NCI-H1092 treated with DMSO at 0.1 percent for 48 hours (cell line): Measurements from ENCODE around the gene GADD45A.
"Not testable (repeated sequence)": the region's sequence is repeated elsewhere in the genome, so short reads cannot be mapped to it uniquely, and the experiment has no call there.

Source experiments
- DNase-seq: peaks from one replicate; lab custom pipeline; 2025; lab: John Stamatoyannopoulos, UW

GADD45A gene, protein sequence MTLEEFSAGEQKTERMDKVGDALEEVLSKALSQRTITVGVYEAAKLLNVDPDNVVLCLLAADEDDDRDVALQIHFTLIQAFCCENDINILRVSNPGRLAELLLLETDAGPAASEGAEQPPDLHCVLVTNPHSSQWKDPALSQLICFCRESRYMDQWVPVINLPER

DNA sequence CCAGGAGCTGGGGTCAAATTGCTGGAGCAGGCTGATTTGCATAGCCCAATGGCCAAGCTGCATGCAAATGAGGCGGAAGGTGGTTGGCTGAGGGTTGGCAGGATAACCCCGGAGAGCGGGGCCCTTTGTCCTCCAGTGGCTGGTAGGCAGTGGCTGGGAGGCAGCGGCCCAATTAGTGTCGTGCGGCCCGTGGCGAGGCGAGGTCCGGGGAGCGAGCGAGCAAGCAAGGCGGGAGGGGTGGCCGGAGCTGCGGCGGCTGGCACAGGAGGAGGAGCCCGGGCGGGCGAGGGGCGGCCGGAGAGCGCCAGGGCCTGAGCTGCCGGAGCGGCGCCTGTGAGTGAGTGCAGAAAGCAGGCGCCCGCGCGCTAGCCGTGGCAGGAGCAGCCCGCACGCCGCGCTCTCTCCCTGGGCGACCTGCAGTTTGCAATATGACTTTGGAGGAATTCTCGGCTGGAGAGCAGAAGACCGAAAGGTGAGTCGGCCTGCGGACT is at the start of gene GADD45A:
Gene GADD45A, plus strand, starts transcription at position 135 of the 491 bp plus-strand sequence. Its CDS starts 294 bp downstream, at position 429.
- DNase-seq = peak; percentile 97

DNA sequence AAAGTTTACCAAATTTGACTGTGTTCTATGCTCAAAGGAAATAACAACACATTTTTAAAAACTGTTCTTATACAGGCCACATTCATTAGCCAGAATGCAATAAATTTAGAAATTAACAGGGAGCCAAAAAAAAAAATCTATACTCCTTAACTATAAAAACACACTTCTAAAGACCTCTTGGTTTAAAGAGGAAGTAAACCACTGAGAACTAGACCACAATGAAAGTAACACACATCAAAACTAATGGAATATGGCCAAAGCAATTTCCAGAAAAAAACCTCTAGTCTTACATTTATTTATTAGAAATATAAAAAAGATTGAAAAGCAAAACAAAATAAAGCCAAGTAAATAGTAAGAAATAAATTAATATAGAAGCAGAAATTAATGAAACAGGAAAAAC is 48.9 kb upstream of the GADD45A start:
- no peak for DNase-seq

DNA sequence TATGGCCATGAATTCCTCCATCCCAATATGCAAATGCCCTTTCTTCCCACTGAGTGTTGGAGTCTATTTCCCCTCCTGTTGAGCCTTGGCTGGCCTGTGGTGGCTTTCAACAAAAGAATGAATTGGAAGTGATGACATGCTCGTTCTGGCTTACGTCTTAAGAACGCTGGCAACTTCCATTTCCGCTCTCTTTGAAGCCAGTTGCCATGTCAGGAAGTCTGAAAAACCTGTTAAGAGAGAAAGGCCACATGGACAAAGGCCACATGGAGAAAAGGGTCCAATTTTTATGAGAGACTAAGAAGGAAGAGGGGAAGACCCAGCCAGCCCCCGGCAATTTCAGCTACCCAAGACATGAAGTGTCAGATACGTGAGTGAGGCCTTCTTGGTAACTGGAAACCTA is 45.6 kb upstream of the GADD45A start:
- no peak for DNase-seq

DNA sequence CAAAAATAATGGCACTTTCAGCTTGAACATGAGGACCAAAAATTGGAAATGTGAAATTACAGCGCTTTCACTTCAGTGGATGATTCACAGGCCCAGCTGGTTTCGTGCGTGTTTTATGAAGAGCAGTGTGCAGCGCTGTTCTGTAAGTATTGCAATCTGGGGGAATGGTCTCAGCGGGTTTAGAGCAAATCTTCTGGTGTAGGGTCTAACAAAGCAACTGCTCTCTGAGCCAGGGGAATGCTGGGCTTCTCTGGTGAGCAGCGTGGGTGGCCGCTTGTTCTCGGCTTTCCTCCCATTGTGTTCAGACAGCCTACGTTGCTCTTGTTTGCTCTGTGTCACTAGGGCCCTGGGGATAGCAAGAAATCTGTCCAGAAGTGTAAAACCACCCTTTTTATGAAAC is 42.4 kb upstream of the GADD45A start:
- no peak for DNase-seq

GRCh38 chr1:67644566-67644965 is 40.4 kb upstream of the GADD45A start:
- no peak for DNase-seq

GRCh38 chr1:67645495-67646144 is 39.4 kb upstream of the GADD45A start:
- DNase-seq = peak; percentile 48

GRCh38 chr1:67646145-67647035 is 38.6 kb upstream of the GADD45A start:
- DNase-seq = peak; percentile 84

- DNase-seq = peak; percentile 68
These were observed 37.8 kb upstream of the GADD45A start for GRCh38 chr1:67647036-67647798.

- DNase-seq = no peak
These were observed 37.1 kb upstream of the GADD45A start for GRCh38 chr1:67647814-67648358.

- no peak for DNase-seq
These were observed 36.2 kb upstream of the GADD45A start for GRCh38 chr1:67648582-67649326.

DNA sequence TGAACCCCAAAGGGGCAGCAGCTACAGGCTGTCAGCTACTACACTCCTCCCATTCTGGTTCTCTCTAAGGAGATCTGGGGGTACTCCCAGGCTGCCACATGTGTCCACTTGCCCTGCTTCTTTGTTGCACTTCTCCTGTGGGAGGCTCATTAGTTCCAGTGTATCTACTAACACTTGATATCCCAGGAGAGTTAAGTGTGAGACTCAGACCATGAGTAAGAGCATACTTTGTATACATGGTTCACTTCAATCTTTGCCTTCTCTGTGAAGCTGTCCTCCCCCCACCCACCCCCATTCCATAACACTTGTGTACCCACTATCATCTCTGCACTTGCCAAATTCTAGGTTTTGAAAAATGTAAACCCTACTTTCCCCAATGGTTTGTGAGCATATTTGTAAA is 34.9 kb upstream of the GADD45A start:
- DNase-seq = no peak

DNA sequence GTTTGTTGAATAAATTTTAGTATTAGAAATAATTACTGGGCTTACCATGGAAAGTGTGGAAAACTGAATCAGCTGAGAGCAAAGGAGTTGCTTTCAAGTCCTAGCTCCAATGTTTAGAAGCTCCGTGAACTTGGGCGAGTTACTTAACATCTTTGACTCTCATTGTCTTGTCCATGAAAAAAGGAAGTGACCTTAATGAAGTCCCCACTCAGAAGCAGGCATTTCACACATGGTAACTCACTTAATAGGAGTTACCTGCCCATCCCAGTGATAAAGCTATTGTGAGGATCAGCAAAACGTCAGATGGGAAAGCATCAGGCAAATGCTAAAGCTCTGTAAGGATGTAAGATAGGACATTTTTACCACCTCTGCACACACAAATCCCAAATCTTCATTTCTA is 34.0 kb upstream of the GADD45A start:
- no peak for DNase-seq

- no peak for DNase-seq
These were observed 32.2 kb upstream of the GADD45A start for GRCh38 chr1:67652800-67653199.

DNA sequence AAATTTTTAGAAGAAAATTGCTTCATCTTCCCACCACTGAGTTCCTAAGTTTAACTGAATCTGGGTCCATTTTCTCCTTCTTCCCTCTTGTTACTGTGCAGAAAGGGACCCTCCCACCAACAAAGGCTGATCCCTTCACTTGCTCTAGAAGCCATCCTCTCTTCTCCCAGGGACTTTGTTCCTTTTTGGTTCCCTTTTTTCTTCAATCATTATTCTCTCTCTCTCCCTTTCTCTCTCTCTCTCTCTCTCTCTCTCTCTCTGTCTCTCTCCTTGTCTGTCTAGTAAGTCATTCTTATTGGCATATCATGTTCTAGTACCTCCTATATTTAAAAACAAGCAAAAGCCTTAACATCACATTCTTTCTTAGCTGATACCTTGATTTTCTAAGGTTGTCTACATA is 31.7 kb upstream of the GADD45A start:
- no peak for DNase-seq

DNA sequence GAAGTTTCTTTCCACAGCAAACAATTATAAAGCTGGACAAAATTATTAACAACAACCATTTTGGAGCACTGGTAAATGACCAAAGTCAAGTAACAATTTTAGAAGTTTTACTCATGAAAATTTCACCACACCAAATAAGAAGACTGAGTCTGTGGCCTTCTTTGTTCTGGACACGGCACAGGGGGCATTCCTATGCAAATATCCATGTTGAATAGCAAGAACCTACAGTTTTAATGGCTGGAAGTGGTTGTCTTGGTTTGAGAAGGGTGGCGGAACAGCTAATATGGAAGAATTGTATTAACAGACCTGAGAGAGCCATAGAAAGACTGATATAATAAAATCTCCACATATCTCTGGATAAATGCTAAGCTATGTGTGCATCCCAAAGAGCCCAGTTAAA is 29.4 kb upstream of the GADD45A start:
- DNase-seq = no peak

- DNase-seq = not testable (repeated sequence)
These were observed 27.8 kb upstream of the GADD45A start for GRCh38 chr1:67657152-67657551.

DNA sequence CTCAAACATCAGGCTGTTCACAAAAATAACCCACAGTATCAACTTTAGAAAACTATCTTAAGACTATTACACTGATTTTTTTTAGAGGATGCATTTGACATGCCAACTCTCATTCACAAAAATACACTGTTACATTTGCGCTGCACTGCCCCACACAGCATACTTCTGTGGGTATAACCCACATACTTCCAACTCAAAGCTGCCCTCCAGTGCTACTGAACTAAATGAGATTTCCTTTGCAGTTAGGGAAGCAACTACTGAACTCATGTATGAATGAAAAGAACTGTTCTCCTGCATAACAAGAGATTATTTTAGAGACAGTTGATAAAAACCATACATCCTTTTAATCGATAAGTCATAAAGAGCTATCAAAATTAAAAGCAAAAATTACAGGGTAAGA is 25.8 kb upstream of the GADD45A start:
- no peak for DNase-seq

DNA sequence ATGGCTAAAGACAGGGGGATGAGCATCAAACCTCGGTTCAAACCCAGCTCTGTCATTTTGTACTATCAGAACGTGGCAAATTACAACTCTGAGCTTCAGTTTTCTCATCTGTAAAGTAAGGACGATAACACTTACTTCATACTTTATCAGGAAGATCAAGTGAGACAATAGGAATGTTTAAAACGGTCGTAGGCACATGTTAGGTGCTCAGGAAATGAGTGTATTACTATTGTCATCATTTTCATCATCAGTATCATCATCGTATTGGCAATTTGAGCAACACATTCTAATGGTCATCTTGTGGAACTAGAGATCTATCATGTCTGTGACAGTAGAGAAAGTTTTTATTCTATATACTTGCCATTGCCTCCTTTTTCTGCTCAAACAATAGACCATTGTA is 22.1 kb upstream of the GADD45A start:
- no peak for DNase-seq

- DNase-seq = no peak
These were observed 21.0 kb upstream of the GADD45A start for GRCh38 chr1:67664048-67664447.

DNA sequence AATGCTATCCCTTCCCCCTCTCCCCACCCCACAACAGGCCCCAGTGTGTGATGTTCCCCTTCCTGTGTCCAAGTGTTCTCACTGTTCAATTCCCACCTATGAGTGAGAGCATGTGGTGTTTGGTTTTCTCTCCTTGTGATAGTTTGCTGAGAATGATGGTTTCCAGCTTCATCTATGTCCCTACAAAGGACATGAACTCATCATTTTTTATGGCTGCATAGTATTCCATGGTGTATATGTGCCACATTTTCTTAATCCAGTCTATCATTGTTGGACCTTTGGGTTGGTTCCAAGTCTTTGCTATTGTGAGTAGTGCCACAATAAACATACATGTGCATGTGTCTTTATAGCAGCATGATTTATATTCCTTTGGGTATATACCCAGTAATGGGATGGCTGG is 19.7 kb upstream of the GADD45A start:
- not testable (repeated sequence) for DNase-seq

DNA sequence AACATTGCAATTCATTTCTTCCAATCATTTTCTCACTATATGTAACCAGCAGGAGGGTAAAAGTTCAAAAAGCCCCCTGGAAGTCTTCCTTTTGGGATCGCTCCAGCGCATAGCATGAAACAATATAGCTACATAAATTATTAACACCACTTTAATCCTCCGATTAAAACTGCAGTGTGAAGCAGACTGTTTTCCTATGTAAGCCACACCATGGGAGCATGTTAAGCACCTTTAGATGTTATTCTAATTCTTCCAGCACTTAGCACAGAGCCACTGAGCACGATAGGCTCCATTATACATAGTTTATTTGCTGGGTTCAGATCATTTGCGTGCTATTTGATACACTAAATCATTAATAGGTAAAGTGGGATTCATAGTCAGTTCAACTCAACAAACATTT is 18.4 kb upstream of the GADD45A start:
- no peak for DNase-seq
